AG09319 (cell line): ENCODE data around the gene CRYBB2.
"Not testable (repeated sequence)": the region's sequence is repeated elsewhere in the genome, so short reads cannot be mapped to it uniquely, and the experiment has no call there.

Experiments used
- DNase-seq: peaks from one replicate; pipeline ENCODE4 v3.0.0-alpha.2; 2010; ENCODE audit warnings: low read depth; ENCODE audit errors: extremely low read depth
- TF ChIP-seq, protein P1 (sequence below): IDR thresholded peaks from 2 replicates; pipeline ENCODE4 v1.5.1; 2011; ENCODE audit warnings: low read depth, mild to moderate bottlenecking, inconsistent platforms, low read length, moderate library complexity

CRYBB2 gene

DNA sequence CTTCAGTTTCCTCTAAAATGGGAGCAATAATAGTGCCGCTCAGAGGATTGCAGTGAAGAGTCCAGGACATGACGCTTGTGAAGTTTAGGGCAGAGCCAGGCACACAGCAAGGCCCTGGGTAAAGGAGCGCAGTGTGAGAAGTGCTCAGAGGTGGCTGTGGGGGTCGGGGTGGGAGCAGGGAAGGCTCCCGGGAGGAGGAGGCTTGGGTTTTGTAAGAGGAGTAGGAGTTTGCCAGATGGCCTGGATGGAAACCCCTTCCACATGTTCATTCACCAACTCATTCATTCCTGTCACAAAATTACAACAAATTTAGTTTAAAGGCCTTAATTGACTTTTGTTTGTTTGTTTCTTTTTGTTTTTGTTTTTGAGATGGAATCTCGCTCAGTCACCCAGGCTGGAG, 17.0 kb downstream of the CRYBB2 start:
- TF ChIP-seq, protein P1, sequence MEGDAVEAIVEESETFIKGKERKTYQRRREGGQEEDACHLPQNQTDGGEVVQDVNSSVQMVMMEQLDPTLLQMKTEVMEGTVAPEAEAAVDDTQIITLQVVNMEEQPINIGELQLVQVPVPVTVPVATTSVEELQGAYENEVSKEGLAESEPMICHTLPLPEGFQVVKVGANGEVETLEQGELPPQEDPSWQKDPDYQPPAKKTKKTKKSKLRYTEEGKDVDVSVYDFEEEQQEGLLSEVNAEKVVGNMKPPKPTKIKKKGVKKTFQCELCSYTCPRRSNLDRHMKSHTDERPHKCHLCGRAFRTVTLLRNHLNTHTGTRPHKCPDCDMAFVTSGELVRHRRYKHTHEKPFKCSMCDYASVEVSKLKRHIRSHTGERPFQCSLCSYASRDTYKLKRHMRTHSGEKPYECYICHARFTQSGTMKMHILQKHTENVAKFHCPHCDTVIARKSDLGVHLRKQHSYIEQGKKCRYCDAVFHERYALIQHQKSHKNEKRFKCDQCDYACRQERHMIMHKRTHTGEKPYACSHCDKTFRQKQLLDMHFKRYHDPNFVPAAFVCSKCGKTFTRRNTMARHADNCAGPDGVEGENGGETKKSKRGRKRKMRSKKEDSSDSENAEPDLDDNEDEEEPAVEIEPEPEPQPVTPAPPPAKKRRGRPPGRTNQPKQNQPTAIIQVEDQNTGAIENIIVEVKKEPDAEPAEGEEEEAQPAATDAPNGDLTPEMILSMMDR = no peak
- DNase-seq = no peak

DNA sequence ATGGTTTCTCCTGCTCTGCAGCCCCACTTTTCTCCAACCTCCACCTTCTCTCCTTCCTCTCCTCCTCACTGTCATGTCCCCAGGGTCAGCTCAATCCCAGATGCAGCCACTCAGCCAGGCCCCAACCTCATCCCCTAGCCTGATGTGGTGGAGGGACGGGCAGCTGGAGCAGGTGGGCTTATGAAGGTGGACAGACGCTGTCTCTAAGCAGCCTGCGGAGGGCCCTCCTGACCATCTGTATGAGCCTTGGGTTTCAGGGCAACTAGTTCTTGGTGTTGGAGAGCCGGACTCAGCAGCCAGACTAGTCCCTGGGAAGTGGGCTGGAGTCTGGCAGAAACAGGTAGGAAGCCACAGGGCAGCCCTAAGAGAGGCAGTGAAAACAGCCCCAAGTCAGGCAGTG, 18.1 kb downstream of the CRYBB2 start:
- TF ChIP-seq, protein P1 = no peak
- no peak for DNase-seq

DNA sequence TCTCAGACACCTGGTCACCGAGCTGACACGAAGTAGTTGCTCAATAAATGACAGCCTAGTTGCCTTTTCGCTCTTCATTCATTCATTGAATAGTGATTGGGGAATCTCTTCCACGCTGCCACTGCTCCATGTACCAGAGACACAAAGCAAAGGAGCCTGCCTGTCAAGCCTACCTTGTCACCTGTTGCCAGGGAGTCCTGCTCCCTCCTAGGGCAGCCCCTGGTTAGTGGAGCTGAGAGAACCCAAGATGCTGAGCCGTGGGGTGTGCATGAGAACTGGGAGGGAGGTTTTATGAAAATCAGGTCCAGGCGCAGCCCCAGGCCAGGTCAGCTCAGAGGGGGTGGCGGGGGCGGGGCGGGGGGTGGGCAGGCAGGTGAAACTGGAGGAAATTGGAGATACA, 18.6 kb downstream of the CRYBB2 start:
- DNase-seq = not testable (repeated sequence)

DNA sequence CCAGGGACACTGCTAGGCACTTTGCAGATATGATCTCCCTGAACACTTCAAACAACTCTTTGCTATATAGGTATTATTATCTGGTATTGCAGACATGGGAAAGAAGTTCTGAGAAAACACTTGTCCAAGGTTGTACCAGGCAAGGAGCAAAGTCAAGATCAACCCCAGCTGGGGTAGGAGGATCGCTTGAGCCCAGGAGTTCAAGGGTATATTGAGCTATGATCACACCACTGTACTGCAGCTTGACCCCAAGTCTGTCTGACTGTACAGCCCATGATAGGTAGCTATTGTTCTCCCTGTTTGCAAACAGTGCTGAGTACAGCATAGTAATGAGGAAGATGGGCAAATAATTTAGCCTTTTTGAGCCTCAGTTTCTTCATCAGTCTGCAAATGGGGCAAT, 35.7 kb downstream of the CRYBB2 start:
- not testable (repeated sequence) for DNase-seq

DNA sequence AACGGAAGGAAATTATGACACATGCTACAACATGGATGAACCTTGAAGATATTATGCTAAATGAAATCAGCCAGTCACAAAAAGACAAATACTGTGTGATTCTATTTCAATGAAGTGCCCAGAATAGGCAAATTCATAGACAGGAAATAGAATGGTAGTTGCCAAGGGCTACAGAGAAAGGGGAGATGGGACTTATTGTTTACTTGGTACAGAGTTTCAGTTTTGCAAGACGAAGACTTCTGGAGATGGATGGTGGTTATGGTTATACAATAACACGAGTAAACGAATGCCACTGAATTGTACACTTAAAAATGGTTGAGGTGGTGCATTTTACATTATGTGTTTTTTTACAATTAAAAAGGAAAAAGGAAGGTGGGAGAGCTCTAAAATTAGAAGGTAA, 48.1 kb downstream of the CRYBB2 start:
- DNase-seq = not testable (repeated sequence)

DNA sequence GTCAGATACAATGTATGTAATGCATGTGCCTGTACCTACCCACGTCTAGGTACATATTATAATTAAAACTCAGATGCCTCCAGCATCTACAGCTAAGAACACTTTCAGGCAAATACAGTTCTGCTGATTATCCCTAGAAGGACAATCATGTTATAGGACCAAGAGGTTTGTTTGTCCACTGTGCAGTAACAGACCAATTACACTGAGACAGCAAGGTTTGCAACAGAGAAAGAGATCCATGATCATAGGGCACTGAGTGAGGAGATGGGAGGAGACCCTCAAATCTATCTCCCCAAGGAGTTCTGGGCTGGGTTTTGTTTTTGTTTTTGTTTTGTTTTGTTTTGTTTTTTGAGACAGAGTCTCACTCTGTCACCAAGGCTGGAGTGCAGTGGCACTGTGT, 49.5 kb downstream of the CRYBB2 start:
- not testable (repeated sequence) for DNase-seq

DNA sequence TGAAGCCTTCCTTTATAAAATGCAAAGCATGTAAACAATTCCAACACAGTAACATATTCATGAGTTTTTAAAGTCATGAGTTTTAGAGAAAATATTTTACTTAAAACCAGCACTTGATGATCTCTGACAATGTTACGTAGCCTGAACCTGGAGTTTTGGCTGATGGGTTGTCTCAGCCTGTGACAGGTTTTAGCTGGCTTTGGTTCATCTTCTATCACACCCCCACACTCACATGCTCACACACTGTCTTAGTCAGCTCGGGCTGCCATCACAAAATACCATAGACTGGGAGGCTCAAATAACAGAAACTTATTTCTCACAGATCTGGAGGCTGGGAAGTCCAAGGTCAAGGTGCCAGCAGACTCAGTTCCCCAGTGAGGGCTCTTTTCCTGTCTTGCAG, 50.6 kb downstream of the CRYBB2 start:
- not testable (repeated sequence) for DNase-seq

DNA sequence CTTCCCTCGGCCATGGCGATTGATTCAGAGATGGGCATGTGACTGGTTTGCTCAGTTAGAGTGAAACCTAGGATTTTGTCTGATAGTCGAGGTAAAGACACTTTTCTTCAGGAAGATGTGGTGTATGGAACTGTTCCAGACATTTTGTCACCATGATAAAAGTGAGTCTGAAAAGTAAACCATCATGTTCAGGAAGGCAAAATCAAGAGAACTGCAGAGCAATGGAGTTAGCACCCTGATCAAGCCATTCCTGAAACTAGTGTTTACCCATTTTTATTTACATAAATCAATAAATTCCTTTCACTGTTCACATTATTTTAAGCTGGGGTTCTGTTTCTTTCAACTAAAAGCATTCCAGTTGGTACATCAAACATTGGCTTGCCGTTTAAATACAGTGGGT, 53.8 kb downstream of the CRYBB2 start:
- not testable (repeated sequence) for DNase-seq

DNA sequence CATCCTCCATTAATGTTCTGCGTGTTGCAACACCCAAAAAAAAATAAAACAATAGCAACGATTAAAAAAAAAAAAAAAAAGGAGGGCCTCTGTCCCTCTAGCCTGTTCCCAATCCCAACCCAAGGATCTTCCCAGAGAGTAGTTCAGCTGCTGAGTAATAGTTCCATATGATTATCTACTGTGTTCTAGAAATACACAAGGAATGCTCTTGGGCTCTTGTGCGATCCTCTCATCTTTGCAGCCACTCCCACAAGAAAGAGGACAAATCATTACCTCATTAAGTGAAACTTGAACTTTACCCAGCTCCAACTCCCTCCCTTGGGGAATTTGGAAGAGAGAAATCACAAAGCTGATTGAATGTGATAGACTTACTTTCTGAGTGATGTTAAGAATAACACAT, 54.5 kb downstream of the CRYBB2 start:
- DNase-seq = not testable (repeated sequence)

DNA sequence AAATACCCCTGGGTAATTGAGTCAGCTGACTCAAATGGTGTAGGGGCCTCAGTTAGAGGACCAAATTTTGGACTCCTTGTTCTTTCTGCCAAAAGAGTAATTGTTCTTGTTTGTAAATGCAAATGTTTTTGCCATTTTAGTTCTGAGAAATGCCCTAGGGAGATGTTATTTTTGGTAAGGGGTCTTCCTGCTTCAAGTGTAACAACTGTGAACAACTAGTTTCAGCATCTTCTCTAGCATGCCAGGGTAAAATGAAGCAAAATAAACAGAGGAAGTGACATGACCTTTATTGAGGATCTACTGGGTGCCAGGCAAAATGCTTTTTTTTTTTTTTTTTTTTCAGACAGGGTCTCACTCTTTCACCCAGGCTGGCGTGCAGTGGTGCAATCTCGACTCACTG, 60.7 kb downstream of the CRYBB2 start:
- not testable (repeated sequence) for DNase-seq
